Left ventricle myocardium superior (tissue), 1 donor: ENCODE data around the gene METRN. TPM values are rescaled to one million over a fixed set of nuclear protein-coding genes. Genes with fewer than 3 reads are reported as not detected.

Source experiments
- ATAC-seq: fragments of 200-7000 bp; cut with Tn5 transposase; one replicate; pipeline ENCODE4 v1.9.1; 2020; ENCODE audit warnings: mild to moderate bottlenecking, moderate library complexity
- DNase-seq: peaks from one replicate; pipeline ENCODE4 v3.0.0-alpha.2; 2020
- intact Hi-C: fragments of 100-400 bp; cut with micrococcal nuclease; formaldehyde crosslinking; loops from one replicate; pipeline ENCODE4 v1.11.0; 2022
- long read RNA-seq: library from polyadenylated mRNA; unstranded; transcript quantifications from one replicate; pipeline ENCODE4 v2.0.0, GENCODE V29; 2021
- total RNA-seq: library from RNA; stranded (reverse); fragmentation: NEBNext Ultra II Directional; extraction: Animal tissue kit (Norgen Biotek cat#: 25700); gene quantifications from one replicate; pipeline ENCODE4 v1.2.1, GENCODE V29; 2021
- donor health status: DM: no; HTN: yes; CAD: no; lungs with severe emphysema.

The METRN gene
- total RNA-seq = 57.9 TPM
- long read RNA-seq, transcript METRN-204 (4 exons, 3,325 nt) = major isoform, 130 of 241 reads
- long read RNA-seq, transcript METRN-201 (3 exons, 915 nt) = minor isoform, 46 of 241 reads
- long read RNA-seq, transcript METRN-206 (4 exons, 503 nt) = minor isoform, 7 of 241 reads
- long read RNA-seq, partial matches to known transcripts = 17 of 241 reads
- long read RNA-seq, other reads (novel, unspliced or antisense) = 41 of 241 reads

GRCh38 chr16:714558-715476 is at the start of gene METRN:
Gene METRN, plus strand, starts transcription at chr16:715118. Its CDS starts 172 bp downstream, at chr16:715290.
- peak; percentile 90 for ATAC-seq
- intact Hi-C loops = no loop called here
- DNase-seq = peak; percentile 98

- intact Hi-C loops = no loop called here
- no peak for DNase-seq
- ATAC-seq = no peak
Observed at GRCh38 chr16:666572-666971, 48.3 kb upstream of the METRN start.

GRCh38 chr16:667113-667779 is 47.7 kb upstream of the METRN start:
- DNase-seq = no peak
- intact Hi-C loops = no loop called here
- ATAC-seq = no peak

GRCh38 chr16:667780-668518 is 47.0 kb upstream of the METRN start, which contains the start of gene RHOT2:
Gene RHOT2, plus strand, starts transcription at chr16:668132. Its CDS starts 68 bp downstream, at chr16:668200.
- ATAC-seq (peak; percentile 92), DNase-seq (peak; percentile 97)
- intact Hi-C loops = no loop called here

- ATAC-seq (peak; percentile 3), DNase-seq (no peak)
- intact Hi-C loops = no loop called here
Observed at GRCh38 chr16:668519-669171, 46.3 kb upstream of the METRN start.

GRCh38 chr16:669666-670065 is 45.3 kb upstream of the METRN start:
- intact Hi-C loops = no loop called here
- DNase-seq = no peak
- no peak for ATAC-seq

- intact Hi-C loops = no loop called here
- no peak for ATAC-seq
- no peak for DNase-seq
Observed at GRCh38 chr16:670485-671352, 44.2 kb upstream of the METRN start.

- DNase-seq (no peak), ATAC-seq (no peak)
- intact Hi-C loops = no loop called here
Observed at GRCh38 chr16:671353-672131, 43.4 kb upstream of the METRN start.

GRCh38 chr16:672371-672770 is 42.5 kb upstream of the METRN start:
- intact Hi-C loops = no loop called here
- ATAC-seq = no peak
- DNase-seq = no peak

GRCh38 chr16:672851-673250 is 42.1 kb upstream of the METRN start:
- intact Hi-C loops = no loop called here
- ATAC-seq (no peak), DNase-seq (no peak)

- intact Hi-C loops = no loop called here
- DNase-seq (no peak), ATAC-seq (no peak)
Observed at GRCh38 chr16:673399-673991, 41.4 kb upstream of the METRN start.

- ATAC-seq (peak; percentile 16), DNase-seq (no peak)
- intact Hi-C loops = no loop called here
Observed at GRCh38 chr16:674214-674881, 40.6 kb upstream of the METRN start.

- intact Hi-C loops = no loop called here
- DNase-seq = peak; percentile 69
- no peak for ATAC-seq
Observed at GRCh38 chr16:674968-675883, 39.7 kb upstream of the METRN start, which contains the start of gene RHBDL1. Gene RHBDL1, plus strand, starts transcription at chr16:675671. Its CDS starts 120 bp downstream, at chr16:675791.

GRCh38 chr16:675884-676564 is 38.9 kb upstream of the METRN start:
- no peak for DNase-seq
- intact Hi-C loops = no loop called here
- ATAC-seq = no peak

- intact Hi-C loops = no loop called here
Observed at GRCh38 chr16:676565-676902, 38.4 kb upstream of the METRN start.

More at GRCh38 chr16:676565-676902, 38.4 kb upstream of the METRN start:
- DNase-seq (no peak), ATAC-seq (no peak)
